ENCODE measurements around the gene GULP1. TPM values are rescaled to one million over a fixed set of nuclear protein-coding genes. Genes with fewer than 3 reads are reported as not detected.

Gene GULP1
- total and polyA plus RNA-seq, 2 of the 13 experiments (the other 11 are each of a cell fraction or from before 2014, with no cell fraction given) = 0.15 TPM; not detected in 1

DNA sequence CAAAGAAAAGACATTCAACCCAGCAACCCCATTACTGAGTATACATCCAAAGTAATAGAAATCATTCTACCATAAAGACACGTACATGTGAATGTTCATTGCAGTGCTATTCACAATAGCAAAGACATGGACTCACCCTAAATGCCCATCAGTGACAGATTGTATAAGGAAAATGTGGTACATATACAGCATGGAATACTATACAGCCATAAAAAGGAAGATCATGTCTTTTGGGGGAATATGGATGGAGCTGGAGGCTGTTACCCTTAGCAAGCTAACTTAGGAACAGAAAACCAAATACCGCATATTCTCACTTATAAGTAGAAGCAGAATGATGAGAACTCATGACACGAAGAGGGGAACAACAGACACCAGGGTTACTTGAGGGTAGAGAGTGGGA is 145.9 kb downstream of the GULP1 start:
- Histone ChIP-seq H3K9ac (ENCODE audit: insufficient read depth, low read depth, low read length) (no peak overlapping the region), H3K36me3 (replicated peaks in 1 of 2; ENCODE audit: control insufficient read depth in 1 of 2, insufficient read depth in 2 of 2, low read length in 2 of 2) (no peaks in the 10 kb centered on the region), H3K27ac (ENCODE audit: extremely low read length, insufficient read depth, low read length) (no peak overlapping the region), H2AFZ (ENCODE audit: low read length) (no peak overlapping the region), H3K79me2 (ENCODE audit: insufficient read depth, low read length) (no peaks in the 10 kb centered on the region), H3K4me3 (replicated peaks in 1 of 3; ENCODE audit: insufficient read depth in 1 of 3, low read depth in 2 of 3, low read length in 3 of 3) (no peak overlapping the region), H4K20me1 (ENCODE audit: insufficient read depth, low read length) (no peaks in the 10 kb centered on the region), H3K4me1 (ENCODE audit: insufficient read depth, low read length) (no peaks in the 10 kb centered on the region), H3K27me3 (ENCODE audit: control insufficient read depth in 1 of 2, insufficient read depth in 2 of 2, low read length in 2 of 2) (no peaks in the 10 kb centered on the region), H3K9me3 (ENCODE audit: low read length) (no peaks in the 10 kb centered on the region), H3K4me2 (ENCODE audit: low read depth, low read length) (no peak overlapping the region)
- intact Hi-C loops (cut with micrococcal nuclease; ENCODE audit: unreplicated experiment) = no loop called here
- CTCF ChIA-PET (ENCODE audit: low intra/inter-chr PET ratio, low total read pairs) = no interaction called here
- no TSS peak for BruUV-seq (replicated peaks)
- TF ChIP-seq FIP1L1 (IDR thresholded peaks at IDR 0.05; ENCODE audit: borderline replicate concordance, insufficient read depth, low read depth, low read length) (no peak), SKI (IDR thresholded peaks at IDR 0.05; ENCODE audit: partially characterized antibody) (no peak), ZNF567 (CRISPR knock-in tag; IDR thresholded peaks at IDR 0.05; ENCODE audit: borderline replicate concordance) (no peak), ZSCAN20 (CRISPR knock-in tag; IDR thresholded peaks at IDR 0.05; ENCODE audit: borderline replicate concordance) (no peak), NCOA5 (CRISPR knock-in tag; IDR thresholded peaks at IDR 0.05) (no peak), ZNF234 (CRISPR knock-in tag; conservative IDR thresholded peaks at IDR 0.05) (no peak), RXRB (CRISPR knock-in tag; IDR thresholded peaks at IDR 0.05; ENCODE audit: borderline replicate concordance) (no peak), ZNF570 (CRISPR knock-in tag; IDR thresholded peaks at IDR 0.05; ENCODE audit: borderline replicate concordance) (no peak), KAT7 (CRISPR knock-in tag; IDR thresholded peaks at IDR 0.05; ENCODE audit: borderline replicate concordance) (no peak), MEF2D (CRISPR knock-in tag; IDR thresholded peaks at IDR 0.05) (no peak), MLLT10 (CRISPR knock-in tag; IDR thresholded peaks at IDR 0.05) (no peak), SIN3A (IDR thresholded peaks at IDR 0.05; ENCODE audit: borderline replicate concordance, low read depth, low read length) (no peak), ZNF446 (CRISPR knock-in tag; IDR thresholded peaks at IDR 0.05) (no peak), ZNF468 (CRISPR knock-in tag; IDR thresholded peaks at IDR 0.05) (no peak)
- TF ChIP-seq, protein P1, sequence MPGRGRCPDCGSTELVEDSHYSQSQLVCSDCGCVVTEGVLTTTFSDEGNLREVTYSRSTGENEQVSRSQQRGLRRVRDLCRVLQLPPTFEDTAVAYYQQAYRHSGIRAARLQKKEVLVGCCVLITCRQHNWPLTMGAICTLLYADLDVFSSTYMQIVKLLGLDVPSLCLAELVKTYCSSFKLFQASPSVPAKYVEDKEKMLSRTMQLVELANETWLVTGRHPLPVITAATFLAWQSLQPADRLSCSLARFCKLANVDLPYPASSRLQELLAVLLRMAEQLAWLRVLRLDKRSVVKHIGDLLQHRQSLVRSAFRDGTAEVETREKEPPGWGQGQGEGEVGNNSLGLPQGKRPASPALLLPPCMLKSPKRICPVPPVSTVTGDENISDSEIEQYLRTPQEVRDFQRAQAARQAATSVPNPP (CRISPR knock-in tag; IDR thresholded peaks at IDR 0.05) = no peak
- TF ChIP-seq, protein P2, sequence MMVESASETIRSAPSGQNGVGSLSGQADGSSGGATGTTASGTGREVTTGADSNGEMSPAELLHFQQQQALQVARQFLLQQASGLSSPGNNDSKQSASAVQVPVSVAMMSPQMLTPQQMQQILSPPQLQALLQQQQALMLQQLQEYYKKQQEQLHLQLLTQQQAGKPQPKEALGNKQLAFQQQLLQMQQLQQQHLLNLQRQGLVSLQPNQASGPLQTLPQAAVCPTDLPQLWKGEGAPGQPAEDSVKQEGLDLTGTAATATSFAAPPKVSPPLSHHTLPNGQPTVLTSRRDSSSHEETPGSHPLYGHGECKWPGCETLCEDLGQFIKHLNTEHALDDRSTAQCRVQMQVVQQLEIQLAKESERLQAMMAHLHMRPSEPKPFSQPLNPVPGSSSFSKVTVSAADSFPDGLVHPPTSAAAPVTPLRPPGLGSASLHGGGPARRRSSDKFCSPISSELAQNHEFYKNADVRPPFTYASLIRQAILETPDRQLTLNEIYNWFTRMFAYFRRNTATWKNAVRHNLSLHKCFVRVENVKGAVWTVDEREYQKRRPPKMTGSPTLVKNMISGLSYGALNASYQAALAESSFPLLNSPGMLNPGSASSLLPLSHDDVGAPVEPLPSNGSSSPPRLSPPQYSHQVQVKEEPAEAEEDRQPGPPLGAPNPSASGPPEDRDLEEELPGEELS (CRISPR knock-in tag; IDR thresholded peaks at IDR 0.05) = no peak
- TF ChIP-seq, protein P3, sequence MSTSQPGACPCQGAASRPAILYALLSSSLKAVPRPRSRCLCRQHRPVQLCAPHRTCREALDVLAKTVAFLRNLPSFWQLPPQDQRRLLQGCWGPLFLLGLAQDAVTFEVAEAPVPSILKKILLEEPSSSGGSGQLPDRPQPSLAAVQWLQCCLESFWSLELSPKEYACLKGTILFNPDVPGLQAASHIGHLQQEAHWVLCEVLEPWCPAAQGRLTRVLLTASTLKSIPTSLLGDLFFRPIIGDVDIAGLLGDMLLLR (CRISPR knock-in tag; IDR thresholded peaks at IDR 0.05) = no peak
- TF ChIP-seq, protein P4, sequence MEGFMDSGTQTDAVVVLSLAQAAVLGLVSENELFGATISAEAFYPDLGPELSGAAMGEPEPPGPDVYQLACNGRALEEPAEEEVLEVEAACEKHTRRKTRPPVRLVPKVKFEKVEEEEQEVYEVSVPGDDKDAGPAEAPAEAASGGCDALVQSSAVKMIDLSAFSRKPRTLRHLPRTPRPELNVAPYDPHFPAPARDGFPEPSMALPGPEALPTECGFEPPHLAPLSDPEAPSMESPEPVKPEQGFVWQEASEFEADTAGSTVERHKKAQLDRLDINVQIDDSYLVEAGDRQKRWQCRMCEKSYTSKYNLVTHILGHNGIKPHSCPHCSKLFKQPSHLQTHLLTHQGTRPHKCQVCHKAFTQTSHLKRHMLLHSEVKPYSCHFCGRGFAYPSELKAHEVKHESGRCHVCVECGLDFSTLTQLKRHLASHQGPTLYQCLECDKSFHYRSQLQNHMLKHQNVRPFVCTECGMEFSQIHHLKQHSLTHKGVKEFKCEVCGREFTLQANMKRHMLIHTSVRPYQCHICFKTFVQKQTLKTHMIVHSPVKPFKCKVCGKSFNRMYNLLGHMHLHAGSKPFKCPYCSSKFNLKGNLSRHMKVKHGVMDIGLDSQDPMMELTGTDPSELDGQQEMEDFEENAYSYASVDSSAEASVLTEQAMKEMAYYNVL (CRISPR knock-in tag; IDR thresholded peaks at IDR 0.05; ENCODE audit: borderline replicate concordance) = no peak
- POLR2A ChIA-PET = no interaction called here
- WGBS (ENCODE audit: low lambda C conversion rate) = 3% methylated on average over 3 of the region's 3 CpGs
- in situ Hi-C loops (cut with HindIII; ENCODE audit: extremely low pct_ligation_motif_present, low pct_unique_long_range_greater_than_20kb) = no loop called here
- ATAC-seq = no peak
- no peak for DNase-seq (ENCODE audit: low spot score)
- no peak for FAIRE-seq

All from HepG2 (cell line).